Right lobe of liver (tissue), 6 donors: ENCODE measurements around the gene GALNTL6. TPM values are rescaled to one million over a fixed set of nuclear protein-coding genes. Genes with fewer than 3 reads are reported as not detected.

ENCODE experiments used
- ATAC-seq, 4 donors: fragments of 200-7000 bp; cut with Tn5 transposase; one replicate each; pipeline ENCODE4 v1.9.1; 2020; ENCODE audit warnings: mild to moderate bottlenecking in 4 of 4, moderate library complexity in 4 of 4
- DNase-seq, 3 donors: peaks; one replicate each; pipeline ENCODE4 v3.0.0-alpha.2; 2020
- H3K27ac ChIP-seq, 3 donors: fragments of 200-600 bp; one replicate each; pipeline ENCODE4 v1.8.0; 2022
- H3K27me3 ChIP-seq, 2 donors: fragments of 200-600 bp; one replicate each; pipeline ENCODE4 v1.8.0; 2022
- H3K36me3 ChIP-seq, 4 donors: fragments of 200-600 bp; sonication (generic) in 1 of 4; one replicate each; pipeline versions ENCODE4 v1.5.1 to v1.8.0; 2017 to 2022; ENCODE audit warnings: control low read depth in 1 of 4
- H3K4me1 ChIP-seq, 4 donors: fragments of 200-600 bp; sonication (generic) in 1 of 4; one replicate each; pipeline versions ENCODE4 v1.5.1 to v1.8.0; 2017 to 2022; ENCODE audit warnings: control low read depth in 1 of 4
- H3K4me3 ChIP-seq, 3 donors: fragments of 200-600 bp; one replicate each; pipeline ENCODE4 v1.8.0; 2022
- H3K9me3 ChIP-seq, 4 donors: fragments of 200-600 bp; sonication (generic) in 1 of 4; one replicate each; pipeline versions ENCODE4 v1.5.1 to v1.8.0; 2017 to 2022; ENCODE audit warnings: control low read depth in 1 of 4
- CTCF ChIP-seq, 4 donors: fragments of 200-600 bp in 3 of 4; fragments of 450-650 bp in 1 of 4; IDR thresholded peaks; one replicate each; pipeline versions ENCODE4 v1.5.1 to v1.8.0; 2016 to 2022; ENCODE audit warnings: antibody characterized with exemption in 4 of 4, mild to moderate bottlenecking in 2 of 4
- POLR2A ChIP-seq: fragments of 450-650 bp; IDR thresholded peaks from one replicate; pipeline ENCODE4 v1.6.1; 2017; ENCODE audit warnings: antibody characterized with exemption, mild to moderate bottlenecking
- WGBS: methylation state at CpG from one replicate; pipeline ENCODE4 v1.1.6; 2018; ENCODE audit warnings: low coverage, low lambda C conversion rate; ENCODE audit not compliant: insufficient coverage; ENCODE audit errors: missing lambda C conversion rate; 5-methylcytosine and 5-hydroxymethylcytosine counted together
- intact Hi-C, 2 donors: fragments of 100-400 bp; cut with DNase I; formaldehyde crosslinking; loops; one replicate each; pipeline versions ENCODE4 v1.11.2 to v1.14.1; 2022
- total RNA-seq, 6 experiments: library from RNA; depleted of rRNA in 2 of 6; stranded (reverse); fragments of >200 nt in 2 of 6; fragmentation: NEBNext Ultra II Directional in 3 of 6; extraction: Animal tissue kit (Norgen Biotek cat#: 25700) in 3 of 6; gene quantifications; one replicate each; pipeline versions ENCODE4 v1.1.0 to v1.2.4, GENCODE V29; 2016 to 2023
- donor health status: DM: no; HTN: yes; CAD: no.
- donor health status: DM: no; HTN: no; CAD: no.
- donor health status: DM: no; HTN: no; CAD: no.
- donor health status: DM: no; HTN: yes; CAD: no.
- donor health status: DM: no; HTN: yes; CAD: no.

GALNTL6 gene
- total RNA-seq, 6 experiments from 2014 or later, result 0.15 to 1.1 (median 0.30) TPM; not detected in 3

- H3K9me3 ChIP-seq, result no peaks in the 10 kb centered on the region
- no peak for ATAC-seq
- intact Hi-C loops, result no loop called here
- DNase-seq, result no peak
- TF ChIP-seq CTCF (IDR thresholded peaks at IDR 0.05), result no peak
- H3K27me3 ChIP-seq, result no peaks in the 10 kb centered on the region
- no peaks in the 10 kb centered on the region for H3K36me3 ChIP-seq
- no peak overlapping the region for H3K4me3 ChIP-seq
- H3K4me1 ChIP-seq, result no peaks in the 10 kb centered on the region
- WGBS, result 33% methylated on average over 5 of the region's 5 CpGs
- no peak overlapping the region for H3K27ac ChIP-seq
Measured at GRCh38 chr4:172344308-172344938, 531.2 kb downstream of the GALNTL6 start.

- ATAC-seq, result no peak
- 66% methylated on average over 2 of the region's 2 CpGs for WGBS
- Histone ChIP-seq H3K36me3 (no peaks in the 10 kb centered on the region), H3K27ac (no peak overlapping the region), H3K9me3 (no peaks in the 10 kb centered on the region), H3K4me1 (no peaks in the 10 kb centered on the region), H3K27me3 (no peaks in the 10 kb centered on the region), H3K4me3 (no peak overlapping the region)
- intact Hi-C loops, result no loop called here
- no peak for DNase-seq
- TF ChIP-seq POLR2A (no peak), CTCF (IDR thresholded peaks at IDR 0.05) (no peak)
Measured at GRCh38 chr4:172348426-172348825, 535.2 kb downstream of the GALNTL6 start.

- Histone ChIP-seq H3K9me3 (no peaks in the 10 kb centered on the region), H3K27me3 (no peaks in the 10 kb centered on the region), H3K27ac (no peak overlapping the region), H3K4me3 (no peak overlapping the region), H3K4me1 (no peaks in the 10 kb centered on the region), H3K36me3 (no peaks in the 10 kb centered on the region)
- intact Hi-C loops, result no loop called here
- ATAC-seq (no peak), DNase-seq (no peak)
- no peak for TF ChIP-seq POLR2A
- TF ChIP-seq CTCF (IDR thresholded peaks at IDR 0.05), result no peak
- WGBS, result 12% methylated on average over 2 of the region's 3 CpGs
Measured at GRCh38 chr4:172352356-172352755, 539.2 kb downstream of the GALNTL6 start.

- ATAC-seq, result no peak
- 14% methylated on average over 1 of the region's 1 CpG for WGBS
- Histone ChIP-seq H3K36me3 (no peaks in the 10 kb centered on the region), H3K27me3 (no peaks in the 10 kb centered on the region), H3K4me1 (no peaks in the 10 kb centered on the region), H3K4me3 (no peak overlapping the region), H3K27ac (no peak overlapping the region), H3K9me3 (no peaks in the 10 kb centered on the region)
- DNase-seq, result no peak
- intact Hi-C loops, result no loop called here
- TF ChIP-seq CTCF (IDR thresholded peaks at IDR 0.05) (no peak), POLR2A (no peak)
Measured at GRCh38 chr4:172356016-172356415, 542.8 kb downstream of the GALNTL6 start.
